Vagina (tissue), 2 donors: ENCODE measurements around the gene PHLPP1.

Experiments used
- CTCF ChIP-seq, 3 experiments: fragments of 450-650 bp in 2 of 3; fragments of 200-600 bp in 1 of 3; sonication (generic) in 1 of 3; IDR thresholded peaks; one replicate each; pipeline ENCODE4 v1.5.1; 2017 to 2019; ENCODE audit warnings: antibody characterized with exemption in 3 of 3, mild to moderate bottlenecking in 2 of 3, moderate library complexity in 2 of 3
- POLR2AphosphoS5 ChIP-seq, 2 donors: sonication (generic); formaldehyde crosslinking; IDR thresholded peaks; one replicate each; pipeline ENCODE4 v1.9.0; 2017; ENCODE audit warnings: antibody characterized with exemption in 2 of 2, mild to moderate bottlenecking in 2 of 2, low read depth in 1 of 2; ENCODE audit not compliant: insufficient read depth in 1 of 2

GRCh38 chr18:62776024-62776570 lies 60.8 kb downstream of the PHLPP1 start:
- TF ChIP-seq CTCF (IDR thresholded peaks at IDR 0.05) (no peak), POLR2AphosphoS5 (IDR thresholded peaks at IDR 0.05; ENCODE audit: insufficient read depth in 1 of 2, low read depth in 1 of 2) (no peak)
